ENCODE measurements around the gene PLBD2.

GRCh38 chr12:113402586-113403260 is 44.3 kb downstream of the PLBD2 start:
- TF ChIP-seq CTCF (IDR thresholded peaks at IDR 0.05; ENCODE audit: low read depth, low read length, missing input control) = no peak
- TF ChIP-seq, protein P1, sequence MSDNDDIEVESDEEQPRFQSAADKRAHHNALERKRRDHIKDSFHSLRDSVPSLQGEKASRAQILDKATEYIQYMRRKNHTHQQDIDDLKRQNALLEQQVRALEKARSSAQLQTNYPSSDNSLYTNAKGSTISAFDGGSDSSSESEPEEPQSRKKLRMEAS (IDR thresholded peaks at IDR 0.05) = no peak
- TF ChIP-seq REST (IDR thresholded peaks at IDR 0.05) = no peak
- TF ChIP-seq TAF1 (conservative IDR thresholded peaks at IDR 0.05) = no peak
- TF ChIP-seq RAD21 (IDR thresholded peaks at IDR 0.05) = no peak
- TF ChIP-seq EGR1 (IDR thresholded peaks at IDR 0.05; ENCODE audit: low read depth in 2 of 2) = no peak
- TF ChIP-seq FOXA1 (IDR thresholded peaks at IDR 0.05) = no peak
